Lower leg skin (tissue), 3 donors: ENCODE data around the gene PABPN1L.

Experiments
- POLR2A ChIP-seq, 2 donors: fragments of 450-650 bp; IDR thresholded peaks; one replicate each; pipeline ENCODE4 v1.6.1; 2016 to 2017; ENCODE audit warnings: antibody characterized with exemption in 2 of 2, mild to moderate bottlenecking in 1 of 2, moderate library complexity in 1 of 2
- TF ChIP-seq, protein P1 (sequence below), 3 donors: fragments of 450-650 bp; IDR thresholded peaks; one replicate each; pipeline ENCODE4 v1.5.1; 2016; ENCODE audit warnings: antibody characterized with exemption in 3 of 3, mild to moderate bottlenecking in 3 of 3, moderate library complexity in 2 of 3

DNA sequence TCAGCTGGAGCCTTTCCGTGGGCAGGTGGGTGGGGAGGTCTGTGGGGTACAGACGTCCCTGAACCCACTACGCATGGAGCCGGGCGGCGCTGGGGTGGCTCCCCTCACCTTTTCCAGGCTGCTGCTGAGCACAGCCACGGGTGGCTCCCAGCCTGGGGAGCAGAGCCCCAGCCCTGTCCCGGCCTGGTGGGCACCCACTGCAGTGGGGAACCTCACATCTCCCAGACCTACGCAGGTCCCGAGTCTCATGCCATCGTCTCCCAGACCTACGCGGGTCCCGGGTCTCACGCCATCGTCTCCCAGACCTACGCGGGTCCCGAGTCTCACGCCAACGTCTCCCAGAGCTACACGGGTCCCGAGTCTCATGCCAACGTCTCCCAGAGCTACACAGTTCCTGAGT lies 37.7 kb downstream of the PABPN1L start:
- TF ChIP-seq, protein P1, sequence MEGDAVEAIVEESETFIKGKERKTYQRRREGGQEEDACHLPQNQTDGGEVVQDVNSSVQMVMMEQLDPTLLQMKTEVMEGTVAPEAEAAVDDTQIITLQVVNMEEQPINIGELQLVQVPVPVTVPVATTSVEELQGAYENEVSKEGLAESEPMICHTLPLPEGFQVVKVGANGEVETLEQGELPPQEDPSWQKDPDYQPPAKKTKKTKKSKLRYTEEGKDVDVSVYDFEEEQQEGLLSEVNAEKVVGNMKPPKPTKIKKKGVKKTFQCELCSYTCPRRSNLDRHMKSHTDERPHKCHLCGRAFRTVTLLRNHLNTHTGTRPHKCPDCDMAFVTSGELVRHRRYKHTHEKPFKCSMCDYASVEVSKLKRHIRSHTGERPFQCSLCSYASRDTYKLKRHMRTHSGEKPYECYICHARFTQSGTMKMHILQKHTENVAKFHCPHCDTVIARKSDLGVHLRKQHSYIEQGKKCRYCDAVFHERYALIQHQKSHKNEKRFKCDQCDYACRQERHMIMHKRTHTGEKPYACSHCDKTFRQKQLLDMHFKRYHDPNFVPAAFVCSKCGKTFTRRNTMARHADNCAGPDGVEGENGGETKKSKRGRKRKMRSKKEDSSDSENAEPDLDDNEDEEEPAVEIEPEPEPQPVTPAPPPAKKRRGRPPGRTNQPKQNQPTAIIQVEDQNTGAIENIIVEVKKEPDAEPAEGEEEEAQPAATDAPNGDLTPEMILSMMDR (IDR thresholded peaks at IDR 0.05), result no peak
- TF ChIP-seq POLR2A (IDR thresholded peaks at IDR 0.05), result no peak
